Naive B cell (primary cell): ENCODE results near the gene SH3PXD2A. TPM values are rescaled to one million over a fixed set of nuclear protein-coding genes. Genes with fewer than 3 reads are reported as not detected.

ENCODE experiments used
- ATAC-seq, 2 donors: fragments of 150-1000 bp; cut with Tn5 transposase; 2 replicates each; pipeline ENCODE4 v1.10.0; 2021; ENCODE audit warnings: low read depth in 2 of 2, mild to moderate bottlenecking in 2 of 2, moderate library complexity in 2 of 2
- DNase-seq: peaks from one replicate; pipeline ENCODE4 v3.0.0; 2022
- H3K27ac Mint-ChIP-seq, 6 donors: one replicate each; pipeline ENCODE4 v1.8.0; 2020 to 2022; ENCODE audit warnings: mild to moderate bottlenecking in 6 of 6, mixed read lengths in 6 of 6, moderate library complexity in 5 of 6, inconsistent platforms in 2 of 6
- H3K27me3 Mint-ChIP-seq, 3 donors: one replicate each; pipeline ENCODE4 v1.8.0; 2021 to 2022; ENCODE audit warnings: mixed read lengths in 3 of 3, mild to moderate bottlenecking in 1 of 3
- H3K36me3 Mint-ChIP-seq, 2 donors: one replicate each; pipeline ENCODE4 v1.8.0; 2020 to 2022; ENCODE audit warnings: mixed read lengths in 2 of 2, inconsistent platforms in 1 of 2, mild to moderate bottlenecking in 1 of 2
- H3K4me1 Mint-ChIP-seq, 3 donors: one replicate each; pipeline ENCODE4 v1.8.0; 2020 to 2022; ENCODE audit warnings: mixed read lengths in 3 of 3, inconsistent platforms in 1 of 3, mild to moderate bottlenecking in 1 of 3, moderate library complexity in 1 of 3
- H3K4me3 Mint-ChIP-seq, 8 donors: one replicate each; pipeline ENCODE4 v1.8.0; 2020 to 2022; ENCODE audit warnings: mild to moderate bottlenecking in 8 of 8, mixed read lengths in 8 of 8, moderate library complexity in 8 of 8, inconsistent platforms in 2 of 8
- H3K9me3 Mint-ChIP-seq, 7 donors: one replicate each; pipeline ENCODE4 v1.8.0; 2020 to 2022; ENCODE audit warnings: mixed read lengths in 7 of 7, mild to moderate bottlenecking in 5 of 7, inconsistent platforms in 2 of 7, moderate library complexity in 1 of 7
- polyA plus RNA-seq, 6 donors: library from polyadenylated mRNA; unstranded; fragments of 300-500 nt; fragmentation: Illumina TruSeq; gene quantifications; one replicate each; pipeline ENCODE4 v1.2.3, GENCODE V29; 2021; ENCODE audit warnings: low read depth in 6 of 6

The SH3PXD2A gene, protein sequence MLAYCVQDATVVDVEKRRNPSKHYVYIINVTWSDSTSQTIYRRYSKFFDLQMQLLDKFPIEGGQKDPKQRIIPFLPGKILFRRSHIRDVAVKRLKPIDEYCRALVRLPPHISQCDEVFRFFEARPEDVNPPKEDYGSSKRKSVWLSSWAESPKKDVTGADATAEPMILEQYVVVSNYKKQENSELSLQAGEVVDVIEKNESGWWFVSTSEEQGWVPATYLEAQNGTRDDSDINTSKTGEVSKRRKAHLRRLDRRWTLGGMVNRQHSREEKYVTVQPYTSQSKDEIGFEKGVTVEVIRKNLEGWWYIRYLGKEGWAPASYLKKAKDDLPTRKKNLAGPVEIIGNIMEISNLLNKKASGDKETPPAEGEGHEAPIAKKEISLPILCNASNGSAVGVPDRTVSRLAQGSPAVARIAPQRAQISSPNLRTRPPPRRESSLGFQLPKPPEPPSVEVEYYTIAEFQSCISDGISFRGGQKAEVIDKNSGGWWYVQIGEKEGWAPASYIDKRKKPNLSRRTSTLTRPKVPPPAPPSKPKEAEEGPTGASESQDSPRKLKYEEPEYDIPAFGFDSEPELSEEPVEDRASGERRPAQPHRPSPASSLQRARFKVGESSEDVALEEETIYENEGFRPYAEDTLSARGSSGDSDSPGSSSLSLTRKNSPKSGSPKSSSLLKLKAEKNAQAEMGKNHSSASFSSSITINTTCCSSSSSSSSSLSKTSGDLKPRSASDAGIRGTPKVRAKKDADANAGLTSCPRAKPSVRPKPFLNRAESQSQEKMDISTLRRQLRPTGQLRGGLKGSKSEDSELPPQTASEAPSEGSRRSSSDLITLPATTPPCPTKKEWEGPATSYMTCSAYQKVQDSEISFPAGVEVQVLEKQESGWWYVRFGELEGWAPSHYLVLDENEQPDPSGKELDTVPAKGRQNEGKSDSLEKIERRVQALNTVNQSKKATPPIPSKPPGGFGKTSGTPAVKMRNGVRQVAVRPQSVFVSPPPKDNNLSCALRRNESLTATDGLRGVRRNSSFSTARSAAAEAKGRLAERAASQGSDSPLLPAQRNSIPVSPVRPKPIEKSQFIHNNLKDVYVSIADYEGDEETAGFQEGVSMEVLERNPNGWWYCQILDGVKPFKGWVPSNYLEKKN
- polyA plus RNA-seq = 1 to 10 TPM in 1 of 6 donors, under 1 TPM in 4, not detected in 1; 0.47 to 1.4 (median 0.72) TPM

DNA sequence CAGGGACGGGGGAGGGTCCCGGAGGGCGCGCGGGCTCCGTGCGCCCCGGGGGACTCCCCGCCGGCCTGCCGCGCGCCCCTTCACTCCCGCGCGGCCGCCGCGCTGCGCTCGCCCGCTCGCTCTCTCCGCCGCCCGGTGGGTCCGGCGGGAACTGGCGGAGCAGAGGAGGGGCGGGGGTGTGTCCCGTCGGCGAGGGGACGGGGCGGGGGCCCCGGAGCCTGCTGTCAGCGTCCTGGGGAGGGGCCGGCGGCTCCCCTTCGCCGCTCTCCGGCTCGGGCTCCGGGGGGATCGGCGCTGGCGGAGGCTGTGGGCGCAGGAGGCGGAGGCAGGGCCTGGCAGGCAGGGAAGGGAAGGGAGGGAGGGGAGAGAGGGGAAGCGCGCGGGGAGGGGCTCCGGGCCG is at the start of gene SH3PXD2A:
Gene SH3PXD2A, minus strand, starts transcription at position 153 of the 400 bp plus-strand sequence. CDS start 310 bp downstream, outside the sequence.
- H3K9me3 Mint-ChIP-seq = no peaks in the 10 kb centered on the region
- DNase-seq = no peak
- H3K27ac Mint-ChIP-seq = peak within 1 kb of the TSS in 4 of 6 donors; percentile 20 to 69 (median 51)
- peaks cover 9 to 20% (median 10%) of the 10 kb centered on the region in 3 donors for H3K4me1 Mint-ChIP-seq
- H3K36me3 Mint-ChIP-seq = no peaks in the 10 kb centered on the region
- peaks cover 33 to 48% (median 47%) of the 10 kb centered on the region in 3 donors for H3K27me3 Mint-ChIP-seq
- peak within 1 kb of the TSS; percentile 82 to 89 (median 85) for H3K4me3 Mint-ChIP-seq
- ATAC-seq = peak; percentile 32 to 39

DNA sequence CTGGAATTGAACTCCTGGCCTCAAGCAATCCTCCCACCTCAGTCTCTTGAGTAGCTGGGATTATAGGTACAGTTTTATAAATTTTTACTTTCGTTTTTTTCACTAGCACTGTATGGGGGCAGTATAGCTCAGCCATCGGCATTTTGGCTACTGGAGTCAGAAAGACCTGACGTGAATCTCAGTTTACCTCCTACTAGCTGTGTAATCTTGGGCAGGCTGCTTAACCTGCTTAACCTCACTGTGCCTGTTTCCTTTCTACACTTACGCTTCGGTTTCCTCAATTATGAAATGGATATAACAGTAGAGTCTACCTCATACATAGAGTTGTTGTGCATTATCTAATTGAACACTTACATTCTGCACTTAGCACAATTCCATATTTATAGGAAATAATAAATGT is 45.9 kb upstream of the SH3PXD2A start:
- H3K36me3 Mint-ChIP-seq = peaks cover 3 to 27% of the 10 kb centered on the region in 2 donors
- H3K4me1 Mint-ChIP-seq = peaks cover 0 to 7% (median 0%) of the 10 kb centered on the region in 3 donors
- H3K27ac Mint-ChIP-seq = no peak overlapping the region
- H3K9me3 Mint-ChIP-seq = no peaks in the 10 kb centered on the region
- DNase-seq (no peak), ATAC-seq (no peak)
- H3K27me3 Mint-ChIP-seq = no peaks in the 10 kb centered on the region
- no peak overlapping the region for H3K4me3 Mint-ChIP-seq

DNA sequence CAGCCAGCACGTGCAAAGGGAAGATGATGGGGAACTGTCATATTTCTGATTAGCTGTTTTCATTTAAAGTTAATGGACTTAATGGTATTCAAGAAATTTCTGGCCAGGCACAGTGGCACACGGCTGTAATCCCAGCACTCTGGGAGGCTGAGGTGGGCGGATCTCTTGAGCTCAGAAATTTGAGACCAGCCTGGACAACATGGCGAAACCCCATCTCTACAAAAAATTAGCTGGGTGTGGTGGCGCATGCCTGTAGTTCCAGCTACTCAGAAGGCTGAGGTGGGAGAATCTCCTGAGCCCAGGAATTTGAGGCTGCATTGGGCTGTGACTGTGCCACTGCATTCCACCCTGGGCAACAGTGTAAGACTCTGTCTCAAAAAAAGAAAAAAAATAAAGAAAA is 43.9 kb upstream of the SH3PXD2A start:
- no peaks in the 10 kb centered on the region for H3K9me3 Mint-ChIP-seq
- DNase-seq = no peak
- H3K36me3 Mint-ChIP-seq = peaks cover 19 to 37% of the 10 kb centered on the region in 2 donors
- H3K4me1 Mint-ChIP-seq = peaks cover 0 to 7% (median 0%) of the 10 kb centered on the region in 3 donors
- no peak for ATAC-seq
- no peaks in the 10 kb centered on the region for H3K27me3 Mint-ChIP-seq
- H3K27ac Mint-ChIP-seq = no peak overlapping the region
- no peak overlapping the region for H3K4me3 Mint-ChIP-seq

DNA sequence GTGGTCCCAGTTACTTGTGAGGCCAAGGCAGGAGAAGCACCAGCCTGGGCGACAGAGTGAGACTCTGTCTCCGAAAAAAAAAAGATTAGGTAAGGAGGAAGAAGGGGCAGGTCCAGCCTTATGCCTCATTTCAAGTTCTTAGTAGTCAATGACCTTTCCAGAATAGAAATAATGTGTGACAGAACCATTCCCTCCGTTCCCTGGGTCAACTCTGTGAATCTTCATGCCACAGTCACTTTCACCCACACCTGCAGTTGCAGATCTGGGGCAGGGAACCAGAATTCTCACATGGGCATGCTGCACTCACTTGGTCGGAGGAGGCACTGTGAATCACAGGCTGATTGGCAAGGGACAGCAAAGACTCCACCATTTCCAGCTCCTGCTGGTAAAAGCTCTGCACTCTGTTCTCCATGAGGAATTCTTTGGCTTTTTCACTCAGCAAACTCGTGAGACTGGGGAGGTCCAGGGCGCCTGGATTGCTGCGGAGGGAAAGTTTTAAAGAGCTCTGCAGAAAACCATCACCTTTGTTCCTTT is 41.9 kb upstream of the SH3PXD2A start:
- Mint-ChIP-seq H3K27ac (peak overlapping the region in 1 of 6 donors; percentile 3), H3K27me3 (no peaks in the 10 kb centered on the region), H3K4me1 (peaks cover 0 to 7% (median 0%) of the 10 kb centered on the region in 3 donors), H3K4me3 (no peak overlapping the region), H3K9me3 (no peaks in the 10 kb centered on the region), H3K36me3 (peaks cover 19 to 33% of the 10 kb centered on the region in 2 donors)
- DNase-seq (no peak), ATAC-seq (no peak)

DNA sequence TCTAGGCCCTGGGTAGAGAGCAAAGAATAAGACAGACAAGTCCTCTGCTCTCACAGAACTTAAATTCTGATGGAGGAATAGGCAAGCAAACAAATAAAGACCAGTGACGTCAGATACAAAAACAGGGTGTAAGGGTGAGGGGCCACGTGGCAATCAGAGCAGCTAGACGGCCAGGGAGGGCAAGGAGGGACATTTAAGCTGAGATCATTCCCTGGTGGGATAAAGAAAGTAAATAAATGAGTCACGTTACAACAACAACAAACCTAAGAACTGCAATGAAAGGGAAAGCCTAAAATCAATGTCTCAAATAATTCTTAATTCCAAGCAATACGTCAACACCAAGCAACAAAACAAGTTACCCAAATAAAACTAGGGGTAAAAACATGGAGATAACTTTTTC is 40.8 kb upstream of the SH3PXD2A start:
- Mint-ChIP-seq H3K4me3 (no peak overlapping the region), H3K27ac (no peak overlapping the region), H3K27me3 (no peaks in the 10 kb centered on the region), H3K9me3 (no peaks in the 10 kb centered on the region), H3K4me1 (peaks cover 0 to 5% (median 0%) of the 10 kb centered on the region in 3 donors), H3K36me3 (peaks cover 19 to 27% of the 10 kb centered on the region in 2 donors)
- no peak for ATAC-seq
- DNase-seq = no peak

DNA sequence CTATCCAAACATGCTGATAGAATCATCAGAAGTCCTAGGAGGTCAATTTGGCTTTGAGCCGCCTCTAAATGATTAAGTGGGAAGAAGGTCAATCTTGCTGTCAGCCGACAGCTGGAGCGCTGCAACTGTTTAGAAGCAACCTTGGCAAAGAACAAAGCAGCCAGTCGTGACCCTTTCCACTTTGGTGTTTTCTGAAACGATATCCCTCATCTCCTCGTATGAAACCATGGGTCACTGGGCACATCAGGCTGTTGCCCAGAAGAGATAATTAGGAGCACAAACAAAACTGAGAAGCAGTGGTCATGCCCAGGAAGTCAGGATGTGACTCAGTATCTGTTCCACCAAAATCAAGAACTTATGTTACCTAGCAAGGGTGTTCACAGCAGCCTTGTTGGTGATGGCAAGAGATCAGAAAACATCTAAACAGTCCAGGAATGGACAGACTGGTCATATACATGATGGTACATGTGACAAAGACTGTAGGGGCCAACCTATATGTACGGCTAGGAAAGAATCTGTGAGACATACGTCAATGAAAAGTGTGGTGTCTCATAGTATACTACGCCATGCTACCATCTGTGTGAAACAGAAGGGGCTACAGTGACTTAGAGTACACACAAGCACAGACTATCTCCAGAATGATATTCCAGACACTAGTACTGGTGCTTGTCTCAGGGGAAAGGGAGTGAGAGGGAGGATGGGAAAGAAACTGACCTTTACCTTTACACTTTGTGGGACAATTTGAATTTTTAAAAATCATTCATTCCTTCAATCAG is 40.2 kb upstream of the SH3PXD2A start:
- Mint-ChIP-seq H3K36me3 (peaks cover 19 to 27% of the 10 kb centered on the region in 2 donors), H3K27ac (no peak overlapping the region), H3K4me1 (no peaks in the 10 kb centered on the region), H3K9me3 (no peaks in the 10 kb centered on the region), H3K27me3 (no peaks in the 10 kb centered on the region), H3K4me3 (no peak overlapping the region)
- no peak for ATAC-seq
- DNase-seq = no peak

DNA sequence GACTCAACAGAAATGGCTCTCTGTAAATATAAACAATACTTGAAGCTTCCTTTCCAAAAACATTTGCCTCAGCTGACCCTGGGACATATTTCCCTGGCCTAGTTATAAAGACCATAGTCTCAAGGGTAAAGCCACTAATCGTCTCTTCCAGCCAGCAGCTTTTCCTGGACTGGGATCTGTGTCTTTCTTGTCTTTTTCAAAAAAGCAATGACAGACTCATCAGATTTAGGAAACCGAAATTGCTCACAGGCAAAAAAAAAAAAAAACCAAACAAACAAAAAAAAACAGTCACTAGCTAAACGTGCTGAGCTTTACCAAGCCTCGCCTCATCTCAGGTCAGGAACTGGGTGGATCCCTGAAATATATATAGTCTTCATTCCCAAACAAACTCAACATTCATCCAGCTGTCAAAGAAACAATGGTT is 39.1 kb upstream of the SH3PXD2A start:
- ATAC-seq = no peak
- no peaks in the 10 kb centered on the region for H3K27me3 Mint-ChIP-seq
- H3K36me3 Mint-ChIP-seq = peaks cover 19 to 23% of the 10 kb centered on the region in 2 donors
- no peaks in the 10 kb centered on the region for H3K4me1 Mint-ChIP-seq
- H3K4me3 Mint-ChIP-seq = no peak overlapping the region
- H3K9me3 Mint-ChIP-seq = no peaks in the 10 kb centered on the region
- DNase-seq = no peak
- H3K27ac Mint-ChIP-seq = peak overlapping the region in 2 of 6 donors; percentile 4 to 35

DNA sequence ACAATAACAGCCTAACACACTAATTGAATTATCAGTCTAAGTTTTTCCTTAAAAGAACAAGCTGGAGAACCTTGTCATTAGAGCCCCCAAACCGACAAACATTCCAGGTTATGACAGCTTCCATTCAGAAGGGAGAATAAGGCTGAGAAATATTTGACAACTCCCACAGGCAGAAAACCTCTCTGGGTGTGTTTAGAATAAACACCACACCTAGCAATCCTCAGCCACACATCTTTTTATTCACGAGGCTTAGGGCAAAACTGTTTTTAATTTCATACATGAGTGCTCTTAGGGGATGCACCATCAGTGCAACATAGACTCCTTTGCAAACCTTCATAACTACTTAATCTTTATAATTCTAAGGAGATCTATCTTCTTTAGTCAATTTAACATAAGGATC is 38.4 kb upstream of the SH3PXD2A start:
- ATAC-seq = no peak
- peak overlapping the region in 2 of 6 donors; percentile 35 to 74 for H3K27ac Mint-ChIP-seq
- peaks cover 19 to 23% of the 10 kb centered on the region in 2 donors for H3K36me3 Mint-ChIP-seq
- H3K9me3 Mint-ChIP-seq = no peaks in the 10 kb centered on the region
- H3K4me3 Mint-ChIP-seq = no peak overlapping the region
- no peak for DNase-seq
- no peaks in the 10 kb centered on the region for H3K27me3 Mint-ChIP-seq
- no peaks in the 10 kb centered on the region for H3K4me1 Mint-ChIP-seq

DNA sequence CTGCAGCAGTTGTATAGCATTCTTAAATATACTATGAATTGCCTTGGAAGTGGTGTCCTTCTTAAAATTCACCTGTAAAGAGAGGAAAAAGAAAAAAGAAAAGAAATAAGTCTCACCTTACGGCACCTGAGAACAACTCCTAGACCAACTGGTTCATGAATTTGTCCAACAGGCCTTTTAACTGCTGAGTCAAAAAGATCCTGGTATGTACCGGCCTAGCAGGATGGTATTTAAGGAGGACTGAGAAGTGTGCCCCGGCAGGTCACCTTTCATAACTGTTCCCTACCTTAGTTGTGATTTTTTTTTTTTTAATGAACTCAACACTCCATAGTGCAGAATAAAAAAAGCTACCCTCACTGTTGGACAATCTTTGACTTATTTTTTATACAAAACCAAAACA is 36.8 kb upstream of the SH3PXD2A start:
- Mint-ChIP-seq H3K4me1 (peaks cover 0 to 4% (median 0%) of the 10 kb centered on the region in 3 donors), H3K9me3 (no peaks in the 10 kb centered on the region), H3K4me3 (no peak overlapping the region), H3K27me3 (no peaks in the 10 kb centered on the region), H3K27ac (peak overlapping the region in 1 of 6 donors; percentile 81), H3K36me3 (peaks cover 19% of the 10 kb centered on the region in 2 donors)
- DNase-seq (no peak), ATAC-seq (no peak)

DNA sequence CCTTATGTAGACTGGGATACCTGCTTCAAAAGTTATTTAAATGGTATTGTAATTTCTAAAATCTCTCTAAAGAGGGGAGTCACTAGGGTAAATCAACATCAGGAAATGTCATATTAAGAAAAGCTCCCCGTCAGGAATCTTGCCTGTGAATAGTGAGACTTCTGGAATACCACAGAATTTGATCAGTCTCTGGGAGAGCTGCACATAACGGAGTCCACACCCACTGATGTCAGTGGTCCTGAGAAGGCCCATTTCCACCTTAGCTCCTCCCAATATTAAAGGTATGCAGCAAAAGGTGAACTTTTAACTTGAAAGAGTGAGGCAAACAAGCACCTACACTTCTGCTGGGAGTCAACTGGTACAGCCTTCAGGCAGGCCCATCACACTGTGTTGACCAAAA is 35.3 kb upstream of the SH3PXD2A start:
- no peaks in the 10 kb centered on the region for H3K27me3 Mint-ChIP-seq
- H3K36me3 Mint-ChIP-seq = peaks cover 9 to 14% of the 10 kb centered on the region in 2 donors
- DNase-seq (no peak), ATAC-seq (no peak)
- H3K4me1 Mint-ChIP-seq = peaks cover 0 to 4% (median 0%) of the 10 kb centered on the region in 3 donors
- no peak overlapping the region for H3K27ac Mint-ChIP-seq
- no peaks in the 10 kb centered on the region for H3K9me3 Mint-ChIP-seq
- H3K4me3 Mint-ChIP-seq = no peak overlapping the region

DNA sequence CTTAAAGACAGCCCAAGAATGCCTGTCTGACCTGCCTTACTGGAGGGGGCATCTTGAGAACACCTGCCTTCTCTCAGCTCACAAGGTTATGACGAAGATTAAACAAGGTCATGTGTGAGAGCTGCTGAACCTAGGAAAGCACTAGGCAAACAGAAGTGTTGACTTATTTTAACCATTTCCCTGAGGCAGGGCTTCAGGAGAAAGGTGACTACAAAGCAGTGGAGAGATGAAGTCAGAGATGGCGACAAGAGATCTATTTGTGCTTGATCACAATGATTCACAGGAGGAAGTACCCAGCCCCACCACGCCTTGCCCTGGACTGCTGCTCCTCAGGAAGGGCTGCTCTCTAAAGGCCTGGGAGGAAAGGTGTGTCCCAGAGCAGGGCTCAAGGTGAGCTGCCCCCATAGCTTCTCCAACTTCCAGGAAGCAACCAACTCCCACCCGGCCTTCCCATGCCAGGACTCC is 34.9 kb upstream of the SH3PXD2A start:
- peaks cover 0 to 4% (median 0%) of the 10 kb centered on the region in 3 donors for H3K4me1 Mint-ChIP-seq
- DNase-seq (no peak), ATAC-seq (no peak)
- H3K9me3 Mint-ChIP-seq = no peaks in the 10 kb centered on the region
- H3K27me3 Mint-ChIP-seq = no peaks in the 10 kb centered on the region
- H3K27ac Mint-ChIP-seq = peak overlapping the region in 1 of 6 donors; percentile 65
- H3K4me3 Mint-ChIP-seq = no peak overlapping the region
- peaks cover 5 to 11% of the 10 kb centered on the region in 2 donors for H3K36me3 Mint-ChIP-seq

DNA sequence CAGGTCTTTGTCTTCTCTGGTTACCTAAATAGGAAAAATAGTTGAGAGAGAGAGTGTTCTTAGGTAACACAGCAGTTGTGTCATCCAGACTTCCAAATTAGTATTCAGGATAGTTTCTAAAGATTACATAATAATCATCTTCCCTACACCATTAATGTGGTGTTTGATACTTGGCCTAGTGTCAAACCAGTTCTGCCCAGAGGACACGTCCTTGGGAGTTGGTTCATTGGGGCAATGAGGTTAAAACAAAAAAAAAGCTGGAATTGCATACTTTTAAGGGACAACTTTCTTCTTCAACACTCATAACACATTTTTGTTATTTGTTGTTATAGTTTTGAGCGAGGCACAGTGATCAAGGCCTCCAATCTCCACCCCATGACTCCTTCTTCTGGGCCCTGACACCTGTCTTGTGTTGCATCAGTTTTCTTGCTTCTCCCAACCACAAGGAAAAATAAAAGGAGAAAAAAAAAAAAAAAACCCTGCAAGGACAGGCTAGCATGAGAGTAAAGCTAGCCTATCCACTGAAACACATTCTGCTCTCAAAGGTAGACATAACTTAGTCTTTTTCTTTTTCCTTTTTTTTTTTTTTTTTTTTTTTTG is 33.8 kb upstream of the SH3PXD2A start:
- H3K9me3 Mint-ChIP-seq = no peaks in the 10 kb centered on the region
- H3K4me1 Mint-ChIP-seq = peaks cover 0 to 4% (median 0%) of the 10 kb centered on the region in 3 donors
- no peak for DNase-seq
- H3K36me3 Mint-ChIP-seq = peaks cover 0 to 4% of the 10 kb centered on the region in 2 donors
- H3K4me3 Mint-ChIP-seq = no peak overlapping the region
- peak overlapping the region in 1 of 6 donors; percentile 19 for H3K27ac Mint-ChIP-seq
- ATAC-seq = no peak
- no peaks in the 10 kb centered on the region for H3K27me3 Mint-ChIP-seq
